ENCODE data around the gene PTPRR. TPM values are rescaled to one million over a fixed set of nuclear protein-coding genes. Genes with fewer than 3 reads are reported as not detected.

Gene PTPRR
- total RNA-seq, 4 donors from 2014 or later, result 0.57 to 2.1 (median 0.84) TPM

- WGBS, result 80% methylated on average over 3 of the region's 3 CpGs
- Histone ChIP-seq H3K27me3 (no peaks in the 10 kb centered on the region), H3K4me1 (no peaks in the 10 kb centered on the region), H3K36me3 (no peaks in the 10 kb centered on the region), H3K27ac (replicated peaks in 1 of 4) (no peak overlapping the region), H3K9me3 (no peaks in the 10 kb centered on the region), H3K4me3 (no peak overlapping the region)
- intact Hi-C loops (cut with DNase I), result no loop called here
- no peak for DNase-seq (ENCODE audit: extremely low spot score)
- TF ChIP-seq EP300 (IDR thresholded peaks at IDR 0.05), result no peak
- no peak for TF ChIP-seq POLR2A (IDR thresholded peaks at IDR 0.05; ENCODE audit: low read depth)
- TF ChIP-seq CTCF (IDR thresholded peaks at IDR 0.05), result no peak
- TF ChIP-seq POLR2AphosphoS5 (IDR thresholded peaks at IDR 0.05), result no peak
These were observed 81.0 kb downstream of the PTPRR start for GRCh38 chr12:70839544-70839943.

DNA sequence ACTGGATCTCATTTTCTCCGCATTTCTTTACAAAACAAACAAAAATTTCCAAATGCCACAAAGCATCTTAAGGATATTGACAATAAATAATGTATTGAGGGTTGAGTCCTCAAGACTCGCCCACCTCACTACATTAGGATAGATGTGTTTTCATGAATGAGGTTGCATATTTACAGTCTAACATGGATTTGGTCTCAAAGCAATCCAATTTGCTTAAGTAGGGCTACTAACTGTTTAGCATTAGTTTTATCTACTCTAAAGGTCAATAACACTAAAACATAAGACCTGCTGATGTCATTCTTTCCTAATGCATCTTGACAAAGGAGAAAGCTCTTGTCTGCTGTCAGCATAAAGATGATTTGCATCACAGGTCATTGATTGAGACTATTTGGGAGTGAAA lies 82.4 kb downstream of the PTPRR start:
- no peaks in the 10 kb centered on the region for H3K4me1 ChIP-seq
- TF ChIP-seq EP300 (IDR thresholded peaks at IDR 0.05), result no peak
- no peak for TF ChIP-seq CTCF (IDR thresholded peaks at IDR 0.05)
- no peak for TF ChIP-seq POLR2AphosphoS5 (IDR thresholded peaks at IDR 0.05)
- TF ChIP-seq POLR2A (IDR thresholded peaks at IDR 0.05; ENCODE audit: low read depth), result no peak
- intact Hi-C loops (cut with DNase I), result no loop called here
- no peaks in the 10 kb centered on the region for H3K27me3 ChIP-seq
- no peaks in the 10 kb centered on the region for H3K36me3 ChIP-seq
- no peak for DNase-seq (ENCODE audit: extremely low spot score)
- no peak overlapping the region for H3K27ac ChIP-seq (replicated peaks in 1 of 4)
- 63% methylated on average over 2 of the region's 2 CpGs for WGBS
- H3K4me3 ChIP-seq, result no peak overlapping the region
- no peaks in the 10 kb centered on the region for H3K9me3 ChIP-seq

DNA sequence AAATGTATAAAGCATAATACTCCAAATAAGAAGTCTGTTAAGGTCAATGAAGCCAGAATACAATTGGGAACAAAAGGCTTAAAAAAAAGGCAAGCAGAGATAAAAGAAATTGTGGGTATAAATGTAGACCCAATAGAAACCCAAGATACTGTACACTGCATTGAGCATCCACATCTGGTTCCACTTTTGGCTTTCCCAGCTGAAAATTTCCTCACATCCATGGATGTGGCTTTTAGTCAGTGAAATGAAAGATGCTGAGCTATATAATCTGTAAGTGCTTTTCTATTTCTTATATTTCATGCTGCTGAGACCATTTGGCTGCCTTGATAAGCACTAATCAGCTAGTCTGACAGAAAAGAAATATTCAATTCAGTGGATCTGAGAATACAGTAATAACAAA lies 83.5 kb downstream of the PTPRR start:
- Histone ChIP-seq H3K4me3 (no peak overlapping the region), H3K9me3 (no peaks in the 10 kb centered on the region), H3K27me3 (no peaks in the 10 kb centered on the region), H3K36me3 (no peaks in the 10 kb centered on the region), H3K4me1 (no peaks in the 10 kb centered on the region), H3K27ac (replicated peaks in 1 of 4) (no peak overlapping the region)
- no peak for DNase-seq (ENCODE audit: extremely low spot score)
- TF ChIP-seq CTCF (IDR thresholded peaks at IDR 0.05), result no peak
- TF ChIP-seq EP300 (IDR thresholded peaks at IDR 0.05), result no peak
- no peak for TF ChIP-seq POLR2A (IDR thresholded peaks at IDR 0.05; ENCODE audit: low read depth)
- intact Hi-C loops (cut with DNase I), result no loop called here

DNA sequence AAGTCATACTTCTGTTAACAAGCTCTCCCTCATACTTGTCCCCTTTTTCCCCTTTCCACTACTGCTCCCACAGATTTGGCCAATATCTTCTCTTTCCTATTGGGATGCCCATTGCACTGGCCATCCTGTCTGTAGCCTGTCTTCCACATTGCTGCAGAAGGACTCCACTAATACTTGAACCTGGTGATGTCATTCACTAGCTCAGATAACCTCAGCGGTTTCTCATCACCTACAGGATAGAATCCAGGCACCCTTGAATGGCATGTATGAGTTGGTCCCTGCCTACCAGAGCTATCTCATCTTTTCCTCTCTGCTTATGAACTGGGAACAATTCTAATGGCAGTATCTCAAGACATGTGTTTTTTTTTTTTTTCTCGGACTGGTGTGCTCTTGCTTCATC lies 84.6 kb downstream of the PTPRR start:
- no peak for DNase-seq (ENCODE audit: extremely low spot score)
- intact Hi-C loops (cut with DNase I), result no loop called here
- TF ChIP-seq CTCF (IDR thresholded peaks at IDR 0.05) (no peak), POLR2A (IDR thresholded peaks at IDR 0.05; ENCODE audit: low read depth) (no peak), EP300 (IDR thresholded peaks at IDR 0.05) (no peak), POLR2AphosphoS5 (IDR thresholded peaks at IDR 0.05) (no peak)
- WGBS, result 86% methylated on average over 2 of the region's 2 CpGs
- no peak overlapping the region for H3K4me3 ChIP-seq
- H3K27me3 ChIP-seq, result no peaks in the 10 kb centered on the region
- no peaks in the 10 kb centered on the region for H3K36me3 ChIP-seq
- H3K27ac ChIP-seq (replicated peaks in 1 of 4), result no peak overlapping the region
- no peaks in the 10 kb centered on the region for H3K4me1 ChIP-seq
- no peaks in the 10 kb centered on the region for H3K9me3 ChIP-seq

DNA sequence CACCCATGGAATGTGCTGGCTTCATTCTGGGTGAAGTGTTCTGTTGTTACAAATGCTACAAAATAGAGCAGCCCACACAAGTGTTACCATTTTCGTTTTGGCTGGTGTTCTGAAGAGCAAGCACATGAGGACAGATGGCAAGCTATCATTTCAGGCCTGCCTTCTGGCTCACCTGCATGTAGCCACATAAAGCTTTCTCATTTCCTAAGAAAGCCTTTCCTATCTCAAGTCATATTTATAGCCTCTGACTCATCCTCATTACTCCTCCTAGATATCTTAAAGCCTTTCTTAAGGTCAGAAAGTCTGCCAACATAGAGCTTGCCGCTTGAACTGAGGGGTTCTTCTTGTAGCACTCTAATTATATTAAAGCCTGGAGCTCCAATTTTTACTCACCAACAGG lies 89.0 kb downstream of the PTPRR start:
- WGBS, result 68% methylated on average over 2 of the region's 2 CpGs
- H3K9me3 ChIP-seq, result no peaks in the 10 kb centered on the region
- intact Hi-C loops (cut with DNase I), result no loop called here
- TF ChIP-seq POLR2AphosphoS5 (IDR thresholded peaks at IDR 0.05), result no peak
- no peak for TF ChIP-seq POLR2A (IDR thresholded peaks at IDR 0.05; ENCODE audit: low read depth)
- TF ChIP-seq EP300 (IDR thresholded peaks at IDR 0.05), result no peak
- no peak for TF ChIP-seq CTCF (IDR thresholded peaks at IDR 0.05)
- H3K27ac ChIP-seq (replicated peaks in 1 of 4), result no peak overlapping the region
- DNase-seq (ENCODE audit: extremely low spot score), result no peak
- H3K36me3 ChIP-seq, result no peaks in the 10 kb centered on the region
- no peaks in the 10 kb centered on the region for H3K27me3 ChIP-seq
- H3K4me3 ChIP-seq, result no peak overlapping the region
- no peaks in the 10 kb centered on the region for H3K4me1 ChIP-seq

Data from esophagus muscularis mucosa (tissue), 4 donors.